OCI-LY3 (cell line): Measurements from ENCODE around the gene CAV1.

Experiments used
- H2AFZ ChIP-seq: fragments of 200-600, 300-600 bp; shearing (Covaris generic); 2 replicates; pipeline ENCODE4 v1.6.0; 2014; ENCODE audit warnings: antibody characterized with exemption, low read depth, low read length
- H3K27ac ChIP-seq: fragments of 200-600, 300-600 bp; sonication (generic); 2 replicates; pipeline ENCODE4 v1.5.1; 2014; ENCODE audit warnings: mild to moderate bottlenecking, low read length, moderate library complexity, mixed read lengths
- H3K27me3 ChIP-seq: fragments of 200-600, 300-600 bp; sonication (generic); 2 replicates; pipeline ENCODE4 v1.6.1; 2014; ENCODE audit warnings: low read depth, low read length, mixed read lengths
- H3K36me3 ChIP-seq: fragments of 200-600, 300-600 bp; sonication (generic); replicated peaks from 2 replicates; pipeline ENCODE3; 2014; ENCODE audit warnings: low read depth, low read length, mixed read lengths
- H3K4me1 ChIP-seq: fragments of 300-600, 200-600 bp; sonication (generic); 2 replicates; pipeline ENCODE4 v1.6.1; 2014; ENCODE audit warnings: low read length, mixed read lengths
- H3K4me2 ChIP-seq: fragments of 200-600, 300-600 bp; sonication (generic); 2 replicates; pipeline ENCODE4 v1.6.1; 2014; ENCODE audit warnings: low read length, mixed read lengths
- H3K4me3 ChIP-seq: fragments of 300-600, 200-600 bp; sonication (generic); 2 replicates; pipeline ENCODE4 v1.5.1; 2014; ENCODE audit warnings: antibody characterized with exemption, mild to moderate bottlenecking, low read length, moderate library complexity
- H3K79me2 ChIP-seq: fragments of 300-600, 200-600 bp; shearing (Covaris generic); 2 replicates; pipeline ENCODE4 v1.6.1; 2014; ENCODE audit warnings: mild to moderate bottlenecking, low read length, mixed read lengths
- H3K9ac ChIP-seq: fragments of 300-600, 200-600 bp; shearing (Covaris generic); 2 replicates; pipeline ENCODE4 v1.6.0; 2014; ENCODE audit warnings: mild to moderate bottlenecking, low read length, moderate library complexity
- H3K9me3 ChIP-seq: fragments of 200-600, 300-600 bp; shearing (Covaris generic); 2 replicates; pipeline ENCODE4 v1.6.1; 2014; ENCODE audit warnings: low read length, mixed read lengths; ENCODE audit not compliant: insufficient read depth
- H4K20me1 ChIP-seq: fragments of 200-600, 300-600 bp; sonication (generic); 2 replicates; pipeline ENCODE4 v1.6.1; 2016; ENCODE audit warnings: low read length, mixed read lengths; ENCODE audit not compliant: insufficient read depth
- EZH2phosphoT487 ChIP-seq: fragments of 200-600 bp; shearing (Covaris generic); IDR thresholded peaks from 2 replicates; pipeline ENCODE4 v1.6.1; 2018; ENCODE audit warnings: antibody characterized with exemption, mixed run types, low read depth
- TF ChIP-seq, protein P1 (sequence below): fragments of 200-600, 300-600 bp; sonication (generic); IDR thresholded peaks from 2 replicates; pipeline ENCODE4 v1.5.1; 2014; ENCODE audit warnings: antibody characterized with exemption, low read length, low read depth

Gene CAV1

DNA sequence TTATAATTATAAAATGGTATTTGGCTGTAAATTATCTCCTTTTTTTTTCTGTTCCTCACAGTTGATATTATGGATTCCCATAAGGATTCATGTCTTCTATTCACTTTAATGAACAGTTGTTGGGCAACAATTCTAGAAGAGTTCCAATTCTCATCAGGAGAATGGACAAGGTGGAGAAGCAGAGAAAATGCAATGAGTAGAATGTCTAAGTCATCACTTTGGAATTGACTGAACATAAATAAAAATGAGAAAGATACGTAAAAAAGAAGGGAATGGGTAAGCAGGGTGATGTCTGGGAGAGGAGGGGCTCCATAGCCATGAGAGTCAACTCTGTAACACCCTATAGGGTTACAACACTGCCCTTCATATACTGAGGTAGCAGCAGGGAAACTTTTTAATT, 27.1 kb upstream of the CAV1 start:
- no peaks in the 10 kb centered on the region for H4K20me1 ChIP-seq
- no peaks in the 10 kb centered on the region for H3K36me3 ChIP-seq
- no peak overlapping the region for H3K9ac ChIP-seq
- no peaks in the 10 kb centered on the region for H3K9me3 ChIP-seq
- no peak overlapping the region for H3K4me2 ChIP-seq
- no peaks in the 10 kb centered on the region for H3K79me2 ChIP-seq
- no peak overlapping the region for H3K4me3 ChIP-seq
- TF ChIP-seq, protein P1, sequence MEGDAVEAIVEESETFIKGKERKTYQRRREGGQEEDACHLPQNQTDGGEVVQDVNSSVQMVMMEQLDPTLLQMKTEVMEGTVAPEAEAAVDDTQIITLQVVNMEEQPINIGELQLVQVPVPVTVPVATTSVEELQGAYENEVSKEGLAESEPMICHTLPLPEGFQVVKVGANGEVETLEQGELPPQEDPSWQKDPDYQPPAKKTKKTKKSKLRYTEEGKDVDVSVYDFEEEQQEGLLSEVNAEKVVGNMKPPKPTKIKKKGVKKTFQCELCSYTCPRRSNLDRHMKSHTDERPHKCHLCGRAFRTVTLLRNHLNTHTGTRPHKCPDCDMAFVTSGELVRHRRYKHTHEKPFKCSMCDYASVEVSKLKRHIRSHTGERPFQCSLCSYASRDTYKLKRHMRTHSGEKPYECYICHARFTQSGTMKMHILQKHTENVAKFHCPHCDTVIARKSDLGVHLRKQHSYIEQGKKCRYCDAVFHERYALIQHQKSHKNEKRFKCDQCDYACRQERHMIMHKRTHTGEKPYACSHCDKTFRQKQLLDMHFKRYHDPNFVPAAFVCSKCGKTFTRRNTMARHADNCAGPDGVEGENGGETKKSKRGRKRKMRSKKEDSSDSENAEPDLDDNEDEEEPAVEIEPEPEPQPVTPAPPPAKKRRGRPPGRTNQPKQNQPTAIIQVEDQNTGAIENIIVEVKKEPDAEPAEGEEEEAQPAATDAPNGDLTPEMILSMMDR, result no peak
- TF ChIP-seq EZH2phosphoT487, result no peak
- no peak overlapping the region for H3K27ac ChIP-seq
- no peaks in the 10 kb centered on the region for H3K4me1 ChIP-seq
- H3K27me3 ChIP-seq, result no peaks in the 10 kb centered on the region
- H2AFZ ChIP-seq, result no peak overlapping the region

DNA sequence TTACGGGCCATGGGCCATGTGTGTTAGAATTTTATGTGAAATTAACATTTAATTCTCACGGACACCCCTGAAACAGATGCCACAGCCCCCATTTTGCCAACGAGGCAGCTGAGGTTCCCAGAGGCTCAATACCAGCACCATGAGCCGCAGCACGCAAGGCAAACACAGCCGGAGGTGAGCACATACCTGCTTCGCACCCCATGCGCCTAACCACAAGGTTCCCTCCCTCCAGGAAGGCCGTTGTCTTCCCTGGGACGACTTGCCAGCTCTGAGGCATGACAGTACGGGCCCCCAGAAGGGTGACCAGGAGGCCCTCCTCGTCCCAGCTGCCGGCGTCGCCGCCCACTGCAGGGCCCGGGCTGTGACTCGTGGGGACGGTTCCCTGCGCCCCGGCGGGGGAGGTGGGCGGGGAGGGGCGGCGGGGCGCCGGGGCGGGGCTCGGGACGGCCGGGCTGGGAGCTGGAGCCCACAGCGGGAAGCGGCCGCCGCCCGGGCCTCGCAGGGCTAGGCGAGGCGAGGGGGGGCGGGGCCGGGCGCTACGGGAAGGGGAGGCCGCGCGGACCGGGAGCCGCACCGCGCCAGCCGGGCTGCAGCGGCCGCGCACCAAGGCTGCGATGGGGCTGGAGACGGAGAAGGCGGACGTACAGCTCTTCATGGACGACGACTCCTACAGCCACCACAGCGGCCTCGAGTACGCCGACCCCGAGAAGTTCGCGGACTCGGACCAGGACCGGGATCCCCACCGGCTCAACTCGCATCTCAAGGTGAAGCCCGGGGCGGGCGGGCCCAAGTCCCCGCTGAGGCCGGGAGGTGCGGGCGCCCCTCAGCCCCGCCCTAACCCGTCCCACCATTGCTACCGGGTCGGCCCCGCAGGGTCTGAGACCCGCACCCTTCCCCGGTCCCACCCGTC, 25.4 kb upstream of the CAV1 start, which contains the start of gene CAV2:
CAV2 (plus strand) TSS at position 571 of the 910 bp plus-strand sequence; CDS start at position 615, 44 bp downstream.
- Histone ChIP-seq H3K4me2 (peak within 1 kb of the TSS; percentile 55), H2AFZ (peak within 1 kb of the TSS; percentile 3; the same call in 1 of the 2 replicates), H4K20me1 (no peaks in the 10 kb centered on the region), H3K4me3 (peak within 1 kb of the TSS; percentile 79), H3K79me2 (no peaks in the 10 kb centered on the region), H3K9me3 (no peaks in the 10 kb centered on the region), H3K4me1 (no peaks in the 10 kb centered on the region), H3K27ac (no peak within 1 kb of the TSS), H3K36me3 (no peaks in the 10 kb centered on the region), H3K9ac (peak within 1 kb of the TSS; percentile 58), H3K27me3 (no peaks in the 10 kb centered on the region)
- TF ChIP-seq, protein P1, result no peak
- no peak for TF ChIP-seq EZH2phosphoT487

DNA sequence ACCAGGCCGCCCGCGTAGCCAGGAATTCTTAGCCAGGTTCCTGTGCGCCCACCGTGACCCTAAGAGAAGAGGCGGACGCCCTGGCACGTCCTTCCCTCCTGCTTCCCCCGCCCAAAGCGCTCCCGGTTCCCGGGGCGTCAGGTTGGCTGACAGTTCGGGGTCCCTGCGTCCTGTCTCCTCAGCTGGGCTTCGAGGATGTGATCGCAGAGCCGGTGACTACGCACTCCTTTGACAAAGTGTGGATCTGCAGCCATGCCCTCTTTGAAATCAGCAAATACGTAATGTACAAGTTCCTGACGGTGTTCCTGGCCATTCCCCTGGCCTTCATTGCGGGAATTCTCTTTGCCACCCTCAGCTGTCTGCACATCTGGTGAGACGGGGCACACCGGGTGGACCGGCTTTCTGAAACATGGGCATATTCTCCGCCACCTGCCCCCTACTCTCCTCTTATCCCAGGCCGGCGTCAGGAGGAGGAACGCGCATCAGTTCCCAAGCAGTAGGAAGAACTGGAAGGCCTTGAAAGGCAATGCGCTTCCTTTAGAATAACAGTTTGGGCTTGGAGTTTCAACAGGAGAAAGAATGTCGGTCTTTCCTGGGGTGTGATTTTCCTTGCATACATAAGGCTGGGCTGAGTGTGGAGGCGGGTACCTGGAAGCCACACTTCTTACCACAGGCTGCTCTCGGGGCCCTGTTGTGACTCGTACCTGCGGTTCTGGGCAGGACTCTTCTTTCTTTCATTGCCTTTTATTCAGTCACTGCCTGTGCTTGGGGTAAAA, 24.6 kb upstream of the CAV1 start:
- Histone ChIP-seq H2AFZ (peak overlapping the region; percentile 3; the same call in 1 of the 2 replicates), H3K4me3 (peak overlapping the region; percentile 79), H3K79me2 (no peaks in the 10 kb centered on the region), H3K27ac (no peak overlapping the region), H3K9ac (peak overlapping the region; percentile 58), H3K27me3 (no peaks in the 10 kb centered on the region), H3K36me3 (no peaks in the 10 kb centered on the region), H4K20me1 (no peaks in the 10 kb centered on the region), H3K4me2 (peak overlapping the region; percentile 55), H3K9me3 (no peaks in the 10 kb centered on the region), H3K4me1 (no peaks in the 10 kb centered on the region)
- TF ChIP-seq EZH2phosphoT487, result no peak
- TF ChIP-seq, protein P1, result no peak
